ENCODE results near the gene ADAMTS12.

ADAMTS12 gene

GRCh38 chr5:33801292-33801691, 90.5 kb downstream of the ADAMTS12 start:
- H3K27ac ChIP-seq: no peak overlapping the region
- peaks cover 0 to 5% (median 0%) of the 10 kb centered on the region in 4 donors for H3K4me1 ChIP-seq
- no peaks in the 10 kb centered on the region for H3K27me3 ChIP-seq
- H3K4me3 ChIP-seq: no peak overlapping the region
- intact Hi-C loops (cut with DNase I; ENCODE audit: low total_unique reads): no loop called here
- TF ChIP-seq, protein P1, sequence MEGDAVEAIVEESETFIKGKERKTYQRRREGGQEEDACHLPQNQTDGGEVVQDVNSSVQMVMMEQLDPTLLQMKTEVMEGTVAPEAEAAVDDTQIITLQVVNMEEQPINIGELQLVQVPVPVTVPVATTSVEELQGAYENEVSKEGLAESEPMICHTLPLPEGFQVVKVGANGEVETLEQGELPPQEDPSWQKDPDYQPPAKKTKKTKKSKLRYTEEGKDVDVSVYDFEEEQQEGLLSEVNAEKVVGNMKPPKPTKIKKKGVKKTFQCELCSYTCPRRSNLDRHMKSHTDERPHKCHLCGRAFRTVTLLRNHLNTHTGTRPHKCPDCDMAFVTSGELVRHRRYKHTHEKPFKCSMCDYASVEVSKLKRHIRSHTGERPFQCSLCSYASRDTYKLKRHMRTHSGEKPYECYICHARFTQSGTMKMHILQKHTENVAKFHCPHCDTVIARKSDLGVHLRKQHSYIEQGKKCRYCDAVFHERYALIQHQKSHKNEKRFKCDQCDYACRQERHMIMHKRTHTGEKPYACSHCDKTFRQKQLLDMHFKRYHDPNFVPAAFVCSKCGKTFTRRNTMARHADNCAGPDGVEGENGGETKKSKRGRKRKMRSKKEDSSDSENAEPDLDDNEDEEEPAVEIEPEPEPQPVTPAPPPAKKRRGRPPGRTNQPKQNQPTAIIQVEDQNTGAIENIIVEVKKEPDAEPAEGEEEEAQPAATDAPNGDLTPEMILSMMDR (IDR thresholded peaks at IDR 0.05): no peak
- H3K9me3 ChIP-seq: no peaks in the 10 kb centered on the region
- no peaks in the 10 kb centered on the region for H3K36me3 ChIP-seq
- DNase-seq: no peak

GRCh38 chr5:33800241-33800950, 91.4 kb downstream of the ADAMTS12 start:
- Histone ChIP-seq H3K4me3 (no peak overlapping the region), H3K4me1 (peaks cover 0 to 5% (median 0%) of the 10 kb centered on the region in 4 donors), H3K27me3 (no peaks in the 10 kb centered on the region), H3K27ac (no peak overlapping the region), H3K36me3 (no peaks in the 10 kb centered on the region), H3K9me3 (no peaks in the 10 kb centered on the region)
- TF ChIP-seq, protein P1 (IDR thresholded peaks at IDR 0.05): no peak
- intact Hi-C loops (cut with DNase I; ENCODE audit: low total_unique reads): no loop called here
- DNase-seq: no peak

DNA sequence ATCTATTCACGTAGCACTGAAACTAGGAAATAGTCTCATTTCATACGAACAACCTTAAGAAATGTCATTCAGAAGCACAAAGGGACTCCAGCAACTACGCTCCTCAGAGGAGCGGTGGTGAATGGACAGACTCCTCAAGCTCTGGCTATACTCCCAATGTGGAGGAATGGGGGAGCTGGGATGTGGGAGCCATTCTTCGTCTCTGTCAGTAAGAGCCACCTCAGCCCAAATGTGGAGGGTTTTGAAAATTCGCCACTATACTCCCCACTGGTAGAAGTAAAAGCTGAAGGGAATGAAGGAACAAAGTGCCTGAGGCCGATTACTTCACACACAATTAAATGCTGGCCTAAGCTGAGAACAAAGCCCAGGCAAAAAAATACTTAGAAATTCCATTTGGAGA, 96.3 kb downstream of the ADAMTS12 start:
- Histone ChIP-seq H3K27ac (no peak overlapping the region), H3K9me3 (no peaks in the 10 kb centered on the region), H3K36me3 (no peaks in the 10 kb centered on the region), H3K4me1 (peaks cover 0 to 5% (median 0%) of the 10 kb centered on the region in 4 donors), H3K27me3 (no peaks in the 10 kb centered on the region), H3K4me3 (no peak overlapping the region)
- intact Hi-C loops (cut with DNase I; ENCODE audit: low total_unique reads): no loop called here
- TF ChIP-seq, protein P1 (IDR thresholded peaks at IDR 0.05): no peak
- no peak for DNase-seq

- no peak overlapping the region for H3K4me3 ChIP-seq
- no peaks in the 10 kb centered on the region for H3K9me3 ChIP-seq
- H3K36me3 ChIP-seq: no peaks in the 10 kb centered on the region
- no peak for DNase-seq
- H3K4me1 ChIP-seq: no peaks in the 10 kb centered on the region
- TF ChIP-seq, protein P1 (IDR thresholded peaks at IDR 0.05): no peak
- no peak overlapping the region for H3K27ac ChIP-seq
- intact Hi-C loops (cut with DNase I; ENCODE audit: low total_unique reads): no loop called here
- no peaks in the 10 kb centered on the region for H3K27me3 ChIP-seq
Measured at GRCh38 chr5:33794550-33795181, 97.1 kb downstream of the ADAMTS12 start.

GRCh38 chr5:33793836-33794549, 97.8 kb downstream of the ADAMTS12 start:
- H3K9me3 ChIP-seq: no peaks in the 10 kb centered on the region
- no peak overlapping the region for H3K27ac ChIP-seq
- intact Hi-C loops (cut with DNase I; ENCODE audit: low total_unique reads): no loop called here
- H3K36me3 ChIP-seq: no peaks in the 10 kb centered on the region
- no peak for DNase-seq
- TF ChIP-seq, protein P1 (IDR thresholded peaks at IDR 0.05): no peak
- no peaks in the 10 kb centered on the region for H3K4me1 ChIP-seq
- H3K27me3 ChIP-seq: no peaks in the 10 kb centered on the region
- H3K4me3 ChIP-seq: no peak overlapping the region

Measured in tibial artery (tissue), 4 donors.